Activated T-cell treated with anti-CD3 and anti-CD28 coated beads, Interleukin-2, amount 50 U/mL, for 72 hours (primary cell): ENCODE results near the gene SNRNP25. TPM values are rescaled to one million over a fixed set of nuclear protein-coding genes. Genes with fewer than 3 reads are reported as not detected.

ENCODE experiments used
- ATAC-seq, 2 donors: fragments of 150-1000 bp; cut with Tn5 transposase; replicated peaks in 1 of 2; 2 replicates each; pipeline ENCODE4 v1.10.0; 2021; ENCODE audit warnings: moderate library complexity in 2 of 2, mild to moderate bottlenecking in 1 of 2
- DNase-seq, 2 donors: peaks; one replicate each; pipeline ENCODE4 v3.0.0; 2021 to 2022; ENCODE audit warnings: mixed read lengths in 1 of 2
- H3K27ac Mint-ChIP-seq: one replicate; pipeline ENCODE4 v1.8.0; 2022; ENCODE audit warnings: mild to moderate bottlenecking, moderate library complexity, mixed read lengths
- H3K27me3 Mint-ChIP-seq: one replicate; pipeline ENCODE4 v1.8.0; 2022; ENCODE audit warnings: low read depth, mixed read lengths
- H3K36me3 Mint-ChIP-seq, 2 donors: one replicate each; pipeline ENCODE4 v1.8.0; 2022; ENCODE audit warnings: mixed read lengths in 2 of 2, mild to moderate bottlenecking in 1 of 2; ENCODE audit not compliant: insufficient read depth in 2 of 2
- H3K4me1 Mint-ChIP-seq: one replicate; pipeline ENCODE4 v1.8.0; 2022; ENCODE audit warnings: low read depth, mixed read lengths
- H3K4me3 Mint-ChIP-seq, 2 donors: one replicate each; pipeline ENCODE4 v1.8.0; 2022; ENCODE audit warnings: mild to moderate bottlenecking in 2 of 2, mixed read lengths in 2 of 2, moderate library complexity in 2 of 2
- H3K9me3 Mint-ChIP-seq, 2 donors: one replicate each; pipeline ENCODE4 v1.8.0; 2022; ENCODE audit warnings: mixed read lengths in 2 of 2
- total RNA-seq, 2 donors: library from RNA; stranded (reverse); gene quantifications; one replicate each; pipeline ENCODE4 v1.2.3, GENCODE V29; 2022

The SNRNP25 gene
- total RNA-seq, 2 donors from 2014 or later = 28.9 to 44.1 TPM

DNA sequence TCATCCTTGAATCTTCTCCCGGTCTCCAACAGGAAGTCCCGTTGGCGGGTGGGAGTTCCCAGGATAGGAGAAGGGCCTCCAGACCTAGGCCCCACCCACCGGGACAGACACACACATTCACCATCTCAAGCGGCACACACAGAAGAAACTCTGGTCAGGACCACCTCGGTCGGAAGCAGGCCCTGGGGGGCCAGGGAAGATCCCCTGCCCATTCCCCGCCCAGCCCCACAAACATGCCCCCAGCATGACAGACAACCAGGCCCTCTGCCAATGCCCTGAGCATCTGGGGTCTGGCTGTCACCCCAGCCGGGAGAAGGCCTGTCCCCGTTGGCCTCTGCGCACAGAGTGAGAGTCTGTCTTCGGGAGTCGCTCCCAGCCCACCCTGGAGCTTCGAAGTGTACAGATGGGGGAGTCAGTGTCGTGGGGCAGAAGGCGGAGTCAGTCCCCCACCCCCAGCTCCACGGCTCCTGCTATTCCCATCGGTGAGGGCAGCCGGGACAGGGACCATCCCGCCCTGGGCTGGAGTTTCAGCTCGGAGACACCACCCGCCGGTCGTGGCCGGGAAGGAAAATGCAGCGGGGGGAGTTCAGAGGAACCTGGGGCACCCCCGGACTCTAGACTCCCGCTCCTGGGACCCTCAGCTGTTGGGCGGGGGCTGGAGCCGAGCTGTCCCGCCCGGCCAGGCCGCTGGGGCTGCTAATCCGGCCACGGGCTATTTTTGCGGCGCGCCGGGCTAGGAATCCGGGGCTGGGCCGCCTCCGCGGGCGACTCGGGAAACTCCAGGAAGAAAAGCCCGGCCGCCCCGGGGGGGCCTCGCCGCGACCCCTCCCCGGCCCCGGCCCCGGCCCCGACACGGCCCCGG, 18.1 kb downstream of the SNRNP25 start:
- Mint-ChIP-seq H3K27me3 (peaks cover 38% of the 10 kb centered on the region), H3K4me3 (peak overlapping the region in 1 of 2 donors; percentile 46), H3K27ac (no peak overlapping the region), H3K9me3 (no peaks in the 10 kb centered on the region), H3K4me1 (peaks cover 15% of the 10 kb centered on the region), H3K36me3 (peaks cover 2 to 3% of the 10 kb centered on the region in 2 donors)
- DNase-seq (no peak), ATAC-seq (no peak)

GRCh38 chr16:72561-73548, 19.2 kb downstream of the SNRNP25 start, which contains the start of gene RHBDF1:
TSS of gene RHBDF1 (minus strand) at chr16:72631. CDS start at chr16:65015, 7,616 bp downstream.
- Mint-ChIP-seq H3K27ac (no peak within 1 kb of the TSS), H3K36me3 (peaks cover 2 to 3% of the 10 kb centered on the region in 2 donors), H3K4me3 (peak within 1 kb of the TSS; percentile 60 to 88), H3K9me3 (no peaks in the 10 kb centered on the region), H3K27me3 (peaks cover 38% of the 10 kb centered on the region), H3K4me1 (peaks cover 22% of the 10 kb centered on the region)
- DNase-seq = peak; percentile 29 to 41
- peak; percentile 60 to 67 for ATAC-seq

DNA sequence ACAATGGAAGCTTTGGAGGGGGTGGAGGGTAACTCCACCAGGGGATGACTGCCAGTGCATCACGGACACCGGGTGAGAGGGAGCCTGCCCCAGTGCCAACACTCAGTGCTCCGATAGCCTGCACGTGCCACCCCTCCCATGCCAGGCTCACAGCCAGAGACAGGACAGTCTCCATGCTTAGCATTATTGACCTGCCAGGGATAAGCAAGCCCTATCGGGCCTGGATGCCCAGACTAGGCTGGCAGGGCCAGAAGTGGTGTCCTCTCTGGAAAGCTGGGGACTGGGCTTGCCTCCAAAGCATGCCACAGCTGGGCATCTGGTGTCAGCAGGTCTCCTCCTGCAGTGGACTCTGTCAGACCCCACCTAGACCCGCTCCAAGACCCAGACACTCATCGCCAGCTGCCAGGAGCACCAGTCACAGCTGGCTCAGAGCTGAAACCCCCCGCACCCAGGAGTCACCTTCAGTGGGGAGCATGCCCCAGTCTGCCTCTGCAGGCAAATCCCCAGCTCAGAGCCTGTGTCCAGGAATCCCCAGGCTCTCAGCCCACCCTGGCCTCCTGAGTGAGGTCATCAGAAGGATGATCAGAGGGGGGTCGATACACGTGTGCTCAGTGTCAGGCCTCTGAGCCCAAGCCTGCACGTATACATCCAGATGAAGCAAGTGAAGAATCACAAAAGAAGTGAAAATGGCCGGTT, 20.6 kb downstream of the SNRNP25 start:
- peaks cover 30% of the 10 kb centered on the region for H3K4me1 Mint-ChIP-seq
- no peak overlapping the region for H3K27ac Mint-ChIP-seq
- peaks cover 3% of the 10 kb centered on the region in 2 donors for H3K36me3 Mint-ChIP-seq
- no peak overlapping the region for H3K4me3 Mint-ChIP-seq
- H3K27me3 Mint-ChIP-seq = peaks cover 38% of the 10 kb centered on the region
- ATAC-seq (no peak), DNase-seq (no peak)
- H3K9me3 Mint-ChIP-seq = no peaks in the 10 kb centered on the region

GRCh38 chr16:74747-75334, 21.2 kb downstream of the SNRNP25 start:
- DNase-seq (no peak), ATAC-seq (no peak)
- Mint-ChIP-seq H3K4me1 (peaks cover 36% of the 10 kb centered on the region), H3K4me3 (no peak overlapping the region), H3K36me3 (peaks cover 3 to 6% of the 10 kb centered on the region in 2 donors), H3K9me3 (no peaks in the 10 kb centered on the region), H3K27ac (no peak overlapping the region), H3K27me3 (peaks cover 38% of the 10 kb centered on the region)

DNA sequence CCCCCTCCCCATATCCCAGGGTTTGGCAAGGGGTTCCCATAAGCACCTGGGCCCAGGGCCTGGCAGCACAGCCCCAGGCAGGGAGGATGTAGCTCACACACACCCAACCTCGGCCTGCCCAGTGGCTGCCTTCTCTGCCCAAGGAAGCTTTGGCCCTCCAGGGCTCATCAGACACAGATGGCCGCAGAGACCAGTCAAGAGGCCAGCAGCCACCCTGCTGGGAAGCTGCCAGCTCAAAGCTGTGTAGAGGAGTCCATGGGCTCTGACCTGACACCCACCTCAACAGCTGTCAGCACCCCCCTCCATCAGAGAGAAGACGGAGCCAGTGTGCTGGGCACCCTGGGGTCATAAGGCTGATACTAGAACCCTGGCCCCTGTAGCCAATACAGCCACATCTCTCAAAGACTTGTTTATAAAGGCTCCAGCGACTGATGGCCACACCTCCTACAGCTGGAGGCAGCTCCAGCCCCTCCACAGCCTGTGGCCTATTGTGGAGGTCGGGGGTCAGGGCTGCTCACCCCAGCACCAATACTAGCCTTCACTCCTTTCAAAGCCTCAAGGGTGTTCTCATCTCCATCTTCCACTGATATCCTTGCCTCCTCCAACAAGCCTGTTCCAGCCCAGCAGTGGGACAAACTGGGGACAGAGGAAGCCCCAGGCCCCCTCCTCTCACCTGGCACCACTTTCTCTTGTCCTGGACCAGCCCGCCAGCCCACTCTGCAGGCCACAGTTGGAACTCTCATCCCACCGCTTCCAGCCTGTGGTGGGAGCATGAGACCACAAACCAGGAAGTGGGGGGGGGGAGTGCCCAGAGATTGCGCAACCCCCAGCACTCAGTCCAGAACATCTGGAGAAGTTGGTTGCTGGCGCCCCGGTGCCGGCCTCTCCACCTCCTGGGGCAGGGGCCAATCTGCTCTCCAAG, 22.2 kb downstream of the SNRNP25 start:
- no peak overlapping the region for H3K27ac Mint-ChIP-seq
- peaks cover 40% of the 10 kb centered on the region for H3K4me1 Mint-ChIP-seq
- H3K36me3 Mint-ChIP-seq = peaks cover 3 to 4% of the 10 kb centered on the region in 2 donors
- H3K9me3 Mint-ChIP-seq = no peaks in the 10 kb centered on the region
- ATAC-seq (no peak), DNase-seq (no peak)
- peak overlapping the region; percentile 84 to 86 for H3K4me3 Mint-ChIP-seq
- H3K27me3 Mint-ChIP-seq = peaks cover 33% of the 10 kb centered on the region

DNA sequence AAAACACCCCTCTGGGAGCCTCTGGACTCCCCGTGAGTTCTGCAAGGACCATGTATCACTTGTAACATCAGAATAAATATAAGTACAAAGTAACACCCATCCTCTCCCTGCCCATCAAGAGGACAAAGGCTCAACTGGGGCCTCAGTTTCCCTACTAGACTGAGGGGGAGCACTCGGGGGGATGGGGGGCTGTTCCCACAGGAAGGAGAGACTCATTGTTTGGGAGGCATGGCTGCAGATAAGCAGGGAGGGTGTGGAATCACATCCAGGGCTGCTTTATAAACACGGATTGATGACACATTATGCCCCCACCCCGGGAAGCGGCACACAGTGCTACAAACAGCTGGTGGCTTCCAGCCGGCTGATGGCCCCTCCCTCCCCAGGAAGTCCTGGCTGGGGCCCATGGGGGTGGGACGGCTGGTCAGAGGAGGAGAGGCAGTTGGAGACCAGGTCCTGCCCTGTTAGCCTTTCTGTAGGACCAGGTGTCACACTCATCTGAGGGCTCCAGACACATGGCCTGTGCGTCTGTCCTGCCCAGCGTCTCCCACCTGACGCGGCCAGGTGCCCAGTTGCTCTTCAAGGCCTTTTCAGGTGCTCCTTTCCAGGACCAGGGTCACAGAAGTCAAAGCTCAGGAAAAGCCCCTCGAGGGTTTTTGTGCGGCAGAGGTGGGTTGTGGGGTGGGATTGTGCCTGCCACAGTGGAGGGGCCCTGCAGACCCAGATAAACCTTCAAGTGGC, 23.1 kb downstream of the SNRNP25 start:
- Mint-ChIP-seq H3K9me3 (no peaks in the 10 kb centered on the region), H3K36me3 (peaks cover 3 to 4% of the 10 kb centered on the region in 2 donors), H3K27me3 (peaks cover 26% of the 10 kb centered on the region), H3K27ac (no peak overlapping the region), H3K4me1 (peaks cover 40% of the 10 kb centered on the region), H3K4me3 (peak overlapping the region; percentile 84 to 86)
- ATAC-seq (no peak), DNase-seq (peak in 1 of 2 donors; percentile 35)

GRCh38 chr16:77273-77806, 23.7 kb downstream of the SNRNP25 start:
- peaks cover 40% of the 10 kb centered on the region for H3K4me1 Mint-ChIP-seq
- DNase-seq (peak; percentile 41 to 58), ATAC-seq (peak; percentile 39 to 55)
- peaks cover 25% of the 10 kb centered on the region for H3K27me3 Mint-ChIP-seq
- peak overlapping the region; percentile 84 to 86 for H3K4me3 Mint-ChIP-seq
- peaks cover 3 to 4% of the 10 kb centered on the region in 2 donors for H3K36me3 Mint-ChIP-seq
- H3K9me3 Mint-ChIP-seq = no peaks in the 10 kb centered on the region
- peak overlapping the region; percentile 46 for H3K27ac Mint-ChIP-seq

- H3K4me3 Mint-ChIP-seq = peak within 1 kb of the TSS; percentile 92 to 95
- H3K9me3 Mint-ChIP-seq = no peaks in the 10 kb centered on the region
- peaks cover 1 to 4% of the 10 kb centered on the region in 2 donors for H3K36me3 Mint-ChIP-seq
- peaks cover 37% of the 10 kb centered on the region for H3K4me1 Mint-ChIP-seq
- ATAC-seq = peak; percentile 80 to 82
- peak within 1 kb of the TSS; percentile 85 for H3K27ac Mint-ChIP-seq
- peak; percentile 87 to 90 for DNase-seq
- peaks cover 22% of the 10 kb centered on the region for H3K27me3 Mint-ChIP-seq
These were observed 24.3 kb downstream of the SNRNP25 start, which contains the start of gene MPG for GRCh38 chr16:77807-78443. TSS of gene MPG (plus strand) at chr16:78225. CDS start at chr16:78310, 85 bp downstream.

GRCh38 chr16:78444-79150, 25.0 kb downstream of the SNRNP25 start:
- H3K27me3 Mint-ChIP-seq = peaks cover 15% of the 10 kb centered on the region
- H3K4me3 Mint-ChIP-seq = peak overlapping the region; percentile 92 to 95
- H3K9me3 Mint-ChIP-seq = no peaks in the 10 kb centered on the region
- peaks cover 36% of the 10 kb centered on the region for H3K4me1 Mint-ChIP-seq
- DNase-seq (peak; percentile 32 to 37), ATAC-seq (peak; percentile 26 to 39)
- peak overlapping the region; percentile 85 for H3K27ac Mint-ChIP-seq
- H3K36me3 Mint-ChIP-seq = peaks cover 0 to 4% of the 10 kb centered on the region in 2 donors
